HEK293T (cell line): Measurements from ENCODE around the gene STAT6.

ENCODE experiments used
- CTBP1 ChIP-seq: fragments of 450-650 bp; IDR thresholded peaks from 2 replicates; pipeline ENCODE4 v1.6.1; 2016; ENCODE audit warnings: borderline replicate concordance
- ELF4 ChIP-seq: fragments of 450-650 bp; IDR thresholded peaks from 2 replicates; pipeline ENCODE4 v1.6.1; 2017; ENCODE audit warnings: antibody characterized with exemption
- FOXA1 ChIP-seq: fragments of 450-650 bp; IDR thresholded peaks from 2 replicates; pipeline ENCODE4 v1.6.1; 2016; ENCODE audit warnings: mild to moderate bottlenecking
- FOXM1 ChIP-seq: fragments of 450-650 bp; IDR thresholded peaks from 2 replicates; pipeline ENCODE4 v1.6.1; 2017; ENCODE audit warnings: mild to moderate bottlenecking, borderline replicate concordance
- NFRKB ChIP-seq: fragments of 450-650 bp; IDR thresholded peaks from 2 replicates; pipeline ENCODE4 v1.6.1; 2016; ENCODE audit warnings: mild to moderate bottlenecking, moderate library complexity
- SUZ12 ChIP-seq: fragments of 450-650 bp; IDR thresholded peaks from 2 replicates; pipeline ENCODE4 v1.6.1; 2016; ENCODE audit warnings: mild to moderate bottlenecking
- TARDBP ChIP-seq: fragments of 450-650 bp; IDR thresholded peaks from 2 replicates; pipeline ENCODE4 v1.6.1; 2016
- TF ChIP-seq, protein P1 (sequence below): fragments of 450-650 bp; IDR thresholded peaks from 2 replicates; pipeline ENCODE4 v1.6.1; 2016

DNA sequence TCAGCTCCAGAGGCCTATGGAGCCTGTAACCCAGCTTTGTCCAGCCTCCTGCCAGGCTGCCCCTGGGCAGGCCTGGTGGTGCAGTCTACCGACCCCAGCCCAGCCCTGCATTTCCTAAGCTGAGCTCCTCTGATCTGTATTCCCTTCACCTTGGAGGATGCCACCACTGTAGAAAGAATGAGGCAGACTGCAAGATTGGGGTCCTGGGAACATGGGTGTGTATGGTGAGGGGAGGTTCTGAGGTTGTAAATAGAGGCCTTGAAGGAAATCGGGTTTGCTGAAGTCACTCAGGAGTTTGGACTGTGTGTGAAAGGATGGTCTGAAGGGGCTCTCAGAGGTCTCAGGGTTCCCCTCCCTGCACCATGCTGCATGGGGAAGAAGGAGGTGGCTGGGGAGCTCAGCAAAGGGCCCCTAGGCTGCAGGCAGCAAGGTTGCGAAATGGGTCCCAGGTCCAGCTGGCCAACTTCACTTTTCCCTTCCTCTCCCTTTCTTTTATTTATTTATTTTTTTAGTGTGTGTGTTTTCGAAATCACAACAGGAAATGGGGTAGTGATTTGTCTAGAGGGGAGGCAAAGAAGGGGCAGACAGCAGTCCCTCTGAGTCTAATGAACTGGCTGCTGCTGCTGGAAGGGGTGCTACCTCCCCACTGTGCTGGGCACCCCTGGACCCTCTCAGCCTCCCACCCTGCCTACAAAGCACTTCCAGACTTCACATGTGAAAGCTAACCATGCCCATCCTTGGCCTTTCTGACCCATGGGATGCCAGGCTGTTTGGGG, 37.5 kb upstream of the STAT6 start:
- no peak for TF ChIP-seq NFRKB
- TF ChIP-seq SUZ12, result no peak
- no peak for TF ChIP-seq FOXA1
- TF ChIP-seq, protein P1, sequence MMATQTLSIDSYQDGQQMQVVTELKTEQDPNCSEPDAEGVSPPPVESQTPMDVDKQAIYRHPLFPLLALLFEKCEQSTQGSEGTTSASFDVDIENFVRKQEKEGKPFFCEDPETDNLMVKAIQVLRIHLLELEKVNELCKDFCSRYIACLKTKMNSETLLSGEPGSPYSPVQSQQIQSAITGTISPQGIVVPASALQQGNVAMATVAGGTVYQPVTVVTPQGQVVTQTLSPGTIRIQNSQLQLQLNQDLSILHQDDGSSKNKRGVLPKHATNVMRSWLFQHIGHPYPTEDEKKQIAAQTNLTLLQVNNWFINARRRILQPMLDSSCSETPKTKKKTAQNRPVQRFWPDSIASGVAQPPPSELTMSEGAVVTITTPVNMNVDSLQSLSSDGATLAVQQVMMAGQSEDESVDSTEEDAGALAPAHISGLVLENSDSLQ, result no peak
- no peak for TF ChIP-seq ELF4
- TF ChIP-seq FOXM1, result no peak
- TF ChIP-seq CTBP1, result no peak
- no peak for TF ChIP-seq TARDBP
